Transverse colon (tissue), 4 donors: ENCODE data around the gene CHCHD6.

Experiments
- EP300 ChIP-seq: sonication (generic); formaldehyde crosslinking; IDR thresholded peaks from one replicate; pipeline ENCODE4 v1.6.1; 2017; ENCODE audit warnings: antibody characterized with exemption, low read depth
- POLR2A ChIP-seq: fragments of 450-650 bp; IDR thresholded peaks from one replicate; pipeline ENCODE4 v1.6.1; 2016; ENCODE audit warnings: antibody characterized with exemption, mild to moderate bottlenecking, moderate library complexity
- POLR2AphosphoS5 ChIP-seq, 3 donors: sonication (generic); formaldehyde crosslinking; IDR thresholded peaks; one replicate each; pipeline ENCODE4 v1.6.1; 2016; ENCODE audit warnings: antibody characterized with exemption in 3 of 3
- TF ChIP-seq, protein P1 (sequence below), 5 experiments: fragments of 200-600 bp in 3 of 5; fragments of 450-650 bp in 2 of 5; sonication (generic) in 3 of 5; IDR thresholded peaks; 1 replicate in 2 of 5; 2 replicates in 3 of 5; pipeline ENCODE4 v1.5.1; 2016 to 2017; ENCODE audit warnings: antibody characterized with exemption in 5 of 5, inconsistent platforms in 3 of 5, mild to moderate bottlenecking in 2 of 5, moderate library complexity in 1 of 5

DNA sequence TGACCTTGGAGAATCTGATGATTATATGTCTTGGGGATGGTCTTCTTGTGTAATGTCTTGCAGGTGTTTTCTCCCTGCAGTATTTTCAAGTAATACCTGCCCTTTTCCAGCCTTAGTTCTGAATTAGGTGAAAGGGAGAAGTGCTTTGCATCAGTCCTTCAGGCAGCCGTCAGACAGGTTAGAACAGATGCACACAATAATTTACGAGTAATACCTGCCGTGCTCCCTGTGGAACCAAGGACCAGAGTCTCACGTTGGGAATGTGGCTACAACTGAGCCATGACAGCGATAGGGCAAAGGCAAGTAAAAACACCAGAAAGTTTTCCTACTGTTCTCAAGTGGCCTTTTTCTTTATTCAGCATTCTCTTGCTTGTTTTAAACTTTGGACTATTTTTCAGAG, 69.1 kb downstream of the CHCHD6 start:
- TF ChIP-seq POLR2A (no peak), POLR2AphosphoS5 (IDR thresholded peaks at IDR 0.05) (no peak), EP300 (no peak)
- TF ChIP-seq, protein P1, sequence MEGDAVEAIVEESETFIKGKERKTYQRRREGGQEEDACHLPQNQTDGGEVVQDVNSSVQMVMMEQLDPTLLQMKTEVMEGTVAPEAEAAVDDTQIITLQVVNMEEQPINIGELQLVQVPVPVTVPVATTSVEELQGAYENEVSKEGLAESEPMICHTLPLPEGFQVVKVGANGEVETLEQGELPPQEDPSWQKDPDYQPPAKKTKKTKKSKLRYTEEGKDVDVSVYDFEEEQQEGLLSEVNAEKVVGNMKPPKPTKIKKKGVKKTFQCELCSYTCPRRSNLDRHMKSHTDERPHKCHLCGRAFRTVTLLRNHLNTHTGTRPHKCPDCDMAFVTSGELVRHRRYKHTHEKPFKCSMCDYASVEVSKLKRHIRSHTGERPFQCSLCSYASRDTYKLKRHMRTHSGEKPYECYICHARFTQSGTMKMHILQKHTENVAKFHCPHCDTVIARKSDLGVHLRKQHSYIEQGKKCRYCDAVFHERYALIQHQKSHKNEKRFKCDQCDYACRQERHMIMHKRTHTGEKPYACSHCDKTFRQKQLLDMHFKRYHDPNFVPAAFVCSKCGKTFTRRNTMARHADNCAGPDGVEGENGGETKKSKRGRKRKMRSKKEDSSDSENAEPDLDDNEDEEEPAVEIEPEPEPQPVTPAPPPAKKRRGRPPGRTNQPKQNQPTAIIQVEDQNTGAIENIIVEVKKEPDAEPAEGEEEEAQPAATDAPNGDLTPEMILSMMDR (IDR thresholded peaks at IDR 0.05), result no peak
